GM12892 (cell line): ENCODE results near the gene ZNF467.

Experiments used
- POLR2A ChIP-seq: IDR thresholded peaks from 2 replicates; pipeline ENCODE4 v1.6.1; 2011; ENCODE audit warnings: low read depth, low read length, control low read depth
- POLR2AphosphoS5 ChIP-seq: IDR thresholded peaks from 2 replicates; pipeline ENCODE4 v1.6.1; 2011; ENCODE audit warnings: low read depth, low read length, control low read depth
- TAF1 ChIP-seq: IDR thresholded peaks from 2 replicates; pipeline ENCODE4 v1.6.1; 2011; ENCODE audit warnings: low read depth, mild to moderate bottlenecking, control low read depth, low read length, borderline replicate concordance

DNA sequence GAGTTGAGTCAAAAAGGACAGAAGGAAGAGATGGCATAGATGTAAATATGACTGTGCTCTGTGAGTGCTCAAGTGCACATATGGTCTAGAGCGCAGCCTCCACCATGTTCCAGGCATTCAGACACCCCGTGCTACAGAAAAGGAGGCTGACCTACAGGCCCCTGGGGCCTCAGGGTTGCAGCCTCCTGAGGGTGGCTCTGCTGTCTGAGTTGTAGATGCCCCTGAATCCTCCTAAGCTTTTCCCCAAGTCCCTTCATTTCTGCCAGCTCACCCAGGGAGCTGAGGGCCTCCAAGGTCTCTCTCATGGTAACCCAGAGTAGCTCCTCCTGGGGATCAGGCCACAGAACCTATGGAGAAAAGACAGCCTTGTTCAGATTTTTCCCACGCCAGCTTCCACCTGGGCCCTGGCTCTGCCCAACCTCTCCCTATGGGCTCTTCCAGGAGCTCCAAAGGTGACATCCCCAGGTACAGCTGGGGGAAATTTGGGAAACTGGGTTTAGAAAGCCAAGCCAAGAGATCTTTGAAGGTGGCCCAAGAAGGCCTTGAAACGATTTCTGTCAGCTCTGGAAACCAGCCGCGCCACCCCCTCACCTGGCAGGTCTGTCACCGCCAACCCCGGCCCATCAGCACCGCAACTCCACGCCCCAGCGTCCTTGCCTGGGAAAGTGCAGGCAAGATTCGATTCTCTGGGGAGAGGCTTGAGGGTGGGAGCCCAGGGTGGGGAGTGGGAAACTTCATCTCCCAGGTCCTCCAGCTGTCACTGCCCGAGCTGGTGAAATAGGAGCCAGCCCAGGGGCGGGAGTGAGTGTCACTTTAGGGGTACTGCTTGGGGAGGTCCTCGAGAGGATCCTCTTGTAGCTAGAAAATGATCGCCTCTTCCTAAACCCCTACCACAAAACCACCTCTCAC is 2.4 kb downstream of the ZNF467 start:
- TF ChIP-seq POLR2A (no peak), POLR2AphosphoS5 (no peak), TAF1 (no peak)
